ENCODE measurements around the gene PDE6D. TPM values are rescaled to one million over a fixed set of nuclear protein-coding genes. Genes with fewer than 3 reads are reported as not detected.

PDE6D gene
- total and polyA plus RNA-seq, 2 of the 13 experiments (the other 11 are each of a cell fraction or from before 2014, with no cell fraction given) = 14.1 to 23.2 TPM

DNA sequence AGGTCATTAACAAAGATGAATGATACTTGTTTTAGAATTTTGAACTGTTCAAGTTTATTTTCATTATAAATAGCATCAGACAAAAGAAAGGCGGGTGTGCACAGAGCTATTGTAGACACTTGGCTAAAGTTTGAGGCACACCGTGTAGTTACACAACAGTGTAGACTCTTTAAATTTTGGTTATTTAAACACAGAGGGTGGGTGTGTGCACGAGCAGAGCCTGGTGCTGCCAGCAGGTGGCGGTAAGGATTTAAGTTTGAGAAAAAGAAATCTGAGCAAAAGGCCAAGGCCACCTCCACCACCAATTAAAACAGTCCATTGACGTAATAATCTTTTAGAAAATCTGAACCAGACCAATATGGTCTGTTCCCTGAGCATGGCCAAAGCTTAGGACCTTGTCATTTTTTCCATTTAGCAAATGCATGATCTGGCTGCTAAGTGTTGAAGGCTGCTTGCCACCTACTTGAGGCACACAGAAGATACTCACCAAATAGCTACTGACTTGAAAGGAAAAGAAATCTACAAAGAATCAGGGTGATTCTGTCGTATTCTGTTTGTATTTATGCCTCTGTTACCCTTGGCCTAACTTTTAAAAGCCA lies 19.5 kb upstream of the PDE6D start (continued):
- TF ChIP-seq, protein P1, sequence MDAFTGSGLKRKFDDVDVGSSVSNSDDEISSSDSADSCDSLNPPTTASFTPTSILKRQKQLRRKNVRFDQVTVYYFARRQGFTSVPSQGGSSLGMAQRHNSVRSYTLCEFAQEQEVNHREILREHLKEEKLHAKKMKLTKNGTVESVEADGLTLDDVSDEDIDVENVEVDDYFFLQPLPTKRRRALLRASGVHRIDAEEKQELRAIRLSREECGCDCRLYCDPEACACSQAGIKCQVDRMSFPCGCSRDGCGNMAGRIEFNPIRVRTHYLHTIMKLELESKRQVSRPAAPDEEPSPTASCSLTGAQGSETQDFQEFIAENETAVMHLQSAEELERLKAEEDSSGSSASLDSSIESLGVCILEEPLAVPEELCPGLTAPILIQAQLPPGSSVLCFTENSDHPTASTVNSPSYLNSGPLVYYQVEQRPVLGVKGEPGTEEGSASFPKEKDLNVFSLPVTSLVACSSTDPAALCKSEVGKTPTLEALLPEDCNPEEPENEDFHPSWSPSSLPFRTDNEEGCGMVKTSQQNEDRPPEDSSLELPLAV (CRISPR knock-in tag; conservative IDR thresholded peaks at IDR 0.05; ENCODE audit: low read depth) = no peak

DNA sequence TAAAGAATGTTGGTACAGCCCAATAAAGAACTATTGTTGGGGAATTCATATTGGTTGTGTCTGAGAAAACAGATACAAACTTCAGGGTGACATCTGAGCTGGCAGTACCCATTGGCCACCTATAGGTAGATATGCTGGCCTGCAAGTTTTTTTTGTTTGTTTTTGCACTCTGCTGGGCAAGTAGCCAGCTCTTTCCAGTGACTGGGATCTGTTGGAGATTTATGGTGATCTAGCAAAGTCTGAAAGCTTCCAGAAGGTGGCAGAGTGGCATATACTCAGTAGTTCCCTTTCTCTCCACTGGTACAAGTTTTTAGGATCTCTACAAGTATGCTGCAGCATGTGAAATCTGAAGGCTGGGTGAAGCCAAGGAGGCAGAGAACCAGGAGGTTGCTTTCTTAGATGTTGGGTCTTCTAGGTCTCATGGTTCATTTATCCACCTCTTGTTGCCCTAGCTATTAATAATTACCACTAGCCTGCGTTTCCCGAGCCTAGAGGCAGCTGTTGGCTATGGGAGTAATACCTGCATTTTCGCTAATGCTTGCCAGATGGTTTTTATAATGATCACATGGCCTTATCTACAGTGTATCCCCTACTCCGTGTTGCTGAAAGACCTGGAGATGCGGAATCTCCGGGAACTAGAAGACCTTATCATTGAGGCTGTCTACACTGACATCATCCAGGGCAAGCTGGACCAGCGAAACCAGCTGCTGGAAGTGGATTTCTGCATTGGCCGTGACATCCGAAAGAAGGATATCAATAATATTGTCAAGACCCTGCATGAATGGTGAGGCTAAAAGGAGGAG lies 14.6 kb upstream of the PDE6D start:
- 97% methylated on average over 9 of the region's 9 CpGs for WGBS (ENCODE audit: low lambda C conversion rate)
- DNase-seq (ENCODE audit: low spot score) (peak; percentile 97), FAIRE-seq (peak; percentile 93), ATAC-seq (peak; percentile 91)
- H3K27me3 ChIP-seq (ENCODE audit: control insufficient read depth in 1 of 2, insufficient read depth in 2 of 2, low read length in 2 of 2) = no peaks in the 10 kb centered on the region
- no peak overlapping the region for H3K4me2 ChIP-seq (ENCODE audit: low read depth, low read length)
- no TSS peak for BruUV-seq (replicated peaks)
- peaks cover 19% of the 10 kb centered on the region for H3K4me1 ChIP-seq (ENCODE audit: insufficient read depth, low read length)
- no peak overlapping the region for H3K9ac ChIP-seq (ENCODE audit: insufficient read depth, low read depth, low read length)
- H4K20me1 ChIP-seq (ENCODE audit: insufficient read depth, low read length) = 0 out of 2 replicates have a peak, but pooled peaks cover 11% of the 10 kb centered on the region
- in situ Hi-C loops (cut with HindIII; ENCODE audit: extremely low pct_ligation_motif_present, low pct_unique_long_range_greater_than_20kb) (no loop called here), intact Hi-C loops (cut with micrococcal nuclease; ENCODE audit: unreplicated experiment) (no loop called here)
- no peaks in the 10 kb centered on the region for H3K9me3 ChIP-seq (ENCODE audit: low read length)
- ChIA-PET CTCF (ENCODE audit: low intra/inter-chr PET ratio, low total read pairs) (no interaction called here), POLR2A (interaction anchor here (0.6 to 2.5 kb wide), 3 partner anchors 10 to 122 kb away, joined by 4 to 15 read pairs (median 5); partner anchors contain the start of gene COPS7B)
- H3K36me3 ChIP-seq (replicated peaks in 1 of 2; ENCODE audit: control insufficient read depth in 1 of 2, insufficient read depth in 2 of 2, low read length in 2 of 2) = peaks cover 21 to 78% of the 10 kb centered on the region in 2 experiments
- no peak overlapping the region for H3K27ac ChIP-seq (ENCODE audit: extremely low read length, insufficient read depth, low read length)
- H3K4me3 ChIP-seq (replicated peaks in 1 of 3; ENCODE audit: insufficient read depth in 1 of 3, low read depth in 2 of 3, low read length in 3 of 3) = no peak overlapping the region
- H3K79me2 ChIP-seq (ENCODE audit: insufficient read depth, low read length) = peaks cover 13% of the 10 kb centered on the region
- no peak overlapping the region for H2AFZ ChIP-seq (ENCODE audit: low read length)
- TF ChIP-seq ZNF331 (CRISPR knock-in tag; IDR thresholded peaks at IDR 0.05) = peak; percentile 58; the same call in 1 of the 2 replicates
- TF ChIP-seq SMC3 (IDR thresholded peaks at IDR 0.05; ENCODE audit: low read length) = peak; percentile 24; the same call in 1 of the 2 replicates
- TF ChIP-seq, protein P2, sequence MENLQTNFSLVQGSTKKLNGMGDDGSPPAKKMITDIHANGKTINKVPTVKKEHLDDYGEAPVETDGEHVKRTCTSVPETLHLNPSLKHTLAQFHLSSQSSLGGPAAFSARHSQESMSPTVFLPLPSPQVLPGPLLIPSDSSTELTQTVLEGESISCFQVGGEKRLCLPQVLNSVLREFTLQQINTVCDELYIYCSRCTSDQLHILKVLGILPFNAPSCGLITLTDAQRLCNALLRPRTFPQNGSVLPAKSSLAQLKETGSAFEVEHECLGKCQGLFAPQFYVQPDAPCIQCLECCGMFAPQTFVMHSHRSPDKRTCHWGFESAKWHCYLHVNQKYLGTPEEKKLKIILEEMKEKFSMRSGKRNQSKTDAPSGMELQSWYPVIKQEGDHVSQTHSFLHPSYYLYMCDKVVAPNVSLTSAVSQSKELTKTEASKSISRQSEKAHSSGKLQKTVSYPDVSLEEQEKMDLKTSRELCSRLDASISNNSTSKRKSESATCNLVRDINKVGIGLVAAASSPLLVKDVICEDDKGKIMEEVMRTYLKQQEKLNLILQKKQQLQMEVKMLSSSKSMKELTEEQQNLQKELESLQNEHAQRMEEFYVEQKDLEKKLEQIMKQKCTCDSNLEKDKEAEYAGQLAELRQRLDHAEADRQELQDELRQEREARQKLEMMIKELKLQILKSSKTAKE (CRISPR knock-in tag; IDR thresholded peaks at IDR 0.05; ENCODE audit: borderline replicate concordance) = no peak
- TF ChIP-seq NFIC (IDR thresholded peaks at IDR 0.05; ENCODE audit: low read length) = 0 out of 2 replicates have a peak, but pooled peaks have one; percentile 28
- TF ChIP-seq FOXA3 (CRISPR knock-in tag; IDR thresholded peaks at IDR 0.05) = peak; percentile 25; the same call in 1 of the 2 replicates
- peak; percentile 95 for TF ChIP-seq TEAD3 (CRISPR knock-in tag; optimal IDR thresholded peaks at IDR 0.05; ENCODE audit: borderline replicate concordance)
- 0 out of 2 replicates have a peak, but pooled peaks have one; percentile 29 for TF ChIP-seq CREM (IDR thresholded peaks at IDR 0.05)
- no peak for TF ChIP-seq CREM (CRISPR knock-in tag; IDR thresholded peaks at IDR 0.05)
- TF ChIP-seq, protein P3, sequence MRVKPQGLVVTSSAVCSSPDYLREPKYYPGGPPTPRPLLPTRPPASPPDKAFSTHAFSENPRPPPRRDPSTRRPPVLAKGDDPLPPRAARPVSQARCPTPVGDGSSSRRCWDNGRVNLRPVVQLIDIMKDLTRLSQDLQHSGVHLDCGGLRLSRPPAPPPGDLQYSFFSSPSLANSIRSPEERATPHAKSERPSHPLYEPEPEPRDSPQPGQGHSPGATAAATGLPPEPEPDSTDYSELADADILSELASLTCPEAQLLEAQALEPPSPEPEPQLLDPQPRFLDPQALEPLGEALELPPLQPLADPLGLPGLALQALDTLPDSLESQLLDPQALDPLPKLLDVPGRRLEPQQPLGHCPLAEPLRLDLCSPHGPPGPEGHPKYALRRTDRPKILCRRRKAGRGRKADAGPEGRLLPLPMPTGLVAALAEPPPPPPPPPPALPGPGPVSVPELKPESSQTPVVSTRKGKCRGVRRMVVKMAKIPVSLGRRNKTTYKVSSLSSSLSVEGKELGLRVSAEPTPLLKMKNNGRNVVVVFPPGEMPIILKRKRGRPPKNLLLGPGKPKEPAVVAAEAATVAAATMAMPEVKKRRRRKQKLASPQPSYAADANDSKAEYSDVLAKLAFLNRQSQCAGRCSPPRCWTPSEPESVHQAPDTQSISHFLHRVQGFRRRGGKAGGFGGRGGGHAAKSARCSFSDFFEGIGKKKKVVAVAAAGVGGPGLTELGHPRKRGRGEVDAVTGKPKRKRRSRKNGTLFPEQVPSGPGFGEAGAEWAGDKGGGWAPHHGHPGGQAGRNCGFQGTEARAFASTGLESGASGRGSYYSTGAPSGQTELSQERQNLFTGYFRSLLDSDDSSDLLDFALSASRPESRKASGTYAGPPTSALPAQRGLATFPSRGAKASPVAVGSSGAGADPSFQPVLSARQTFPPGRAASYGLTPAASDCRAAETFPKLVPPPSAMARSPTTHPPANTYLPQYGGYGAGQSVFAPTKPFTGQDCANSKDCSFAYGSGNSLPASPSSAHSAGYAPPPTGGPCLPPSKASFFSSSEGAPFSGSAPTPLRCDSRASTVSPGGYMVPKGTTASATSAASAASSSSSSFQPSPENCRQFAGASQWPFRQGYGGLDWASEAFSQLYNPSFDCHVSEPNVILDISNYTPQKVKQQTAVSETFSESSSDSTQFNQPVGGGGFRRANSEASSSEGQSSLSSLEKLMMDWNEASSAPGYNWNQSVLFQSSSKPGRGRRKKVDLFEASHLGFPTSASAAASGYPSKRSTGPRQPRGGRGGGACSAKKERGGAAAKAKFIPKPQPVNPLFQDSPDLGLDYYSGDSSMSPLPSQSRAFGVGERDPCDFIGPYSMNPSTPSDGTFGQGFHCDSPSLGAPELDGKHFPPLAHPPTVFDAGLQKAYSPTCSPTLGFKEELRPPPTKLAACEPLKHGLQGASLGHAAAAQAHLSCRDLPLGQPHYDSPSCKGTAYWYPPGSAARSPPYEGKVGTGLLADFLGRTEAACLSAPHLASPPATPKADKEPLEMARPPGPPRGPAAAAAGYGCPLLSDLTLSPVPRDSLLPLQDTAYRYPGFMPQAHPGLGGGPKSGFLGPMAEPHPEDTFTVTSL (CRISPR knock-in tag; IDR thresholded peaks at IDR 0.05; ENCODE audit: borderline replicate concordance) = no peak
- TF ChIP-seq ASH2L (IDR thresholded peaks at IDR 0.05; ENCODE audit: insufficient read length, low read depth, low read length) = peak; percentile 26
- TF ChIP-seq ZNF792 (CRISPR knock-in tag; IDR thresholded peaks at IDR 0.05) = 0 out of 2 replicates have a peak, but pooled peaks have one; percentile 44
